Camera-type eye (tissue), 1 donor: Measurements from ENCODE around the gene PNISR. TPM values are rescaled to one million over a fixed set of nuclear protein-coding genes. Genes with fewer than 3 reads are reported as not detected.

Source experiments
- total RNA-seq: library from RNA; depleted of rRNA; stranded (reverse); fragments of >200 nt; gene quantifications from one replicate; pipeline ENCODE4 v1.2.3, GENCODE V29; 2014

Gene PNISR, protein sequence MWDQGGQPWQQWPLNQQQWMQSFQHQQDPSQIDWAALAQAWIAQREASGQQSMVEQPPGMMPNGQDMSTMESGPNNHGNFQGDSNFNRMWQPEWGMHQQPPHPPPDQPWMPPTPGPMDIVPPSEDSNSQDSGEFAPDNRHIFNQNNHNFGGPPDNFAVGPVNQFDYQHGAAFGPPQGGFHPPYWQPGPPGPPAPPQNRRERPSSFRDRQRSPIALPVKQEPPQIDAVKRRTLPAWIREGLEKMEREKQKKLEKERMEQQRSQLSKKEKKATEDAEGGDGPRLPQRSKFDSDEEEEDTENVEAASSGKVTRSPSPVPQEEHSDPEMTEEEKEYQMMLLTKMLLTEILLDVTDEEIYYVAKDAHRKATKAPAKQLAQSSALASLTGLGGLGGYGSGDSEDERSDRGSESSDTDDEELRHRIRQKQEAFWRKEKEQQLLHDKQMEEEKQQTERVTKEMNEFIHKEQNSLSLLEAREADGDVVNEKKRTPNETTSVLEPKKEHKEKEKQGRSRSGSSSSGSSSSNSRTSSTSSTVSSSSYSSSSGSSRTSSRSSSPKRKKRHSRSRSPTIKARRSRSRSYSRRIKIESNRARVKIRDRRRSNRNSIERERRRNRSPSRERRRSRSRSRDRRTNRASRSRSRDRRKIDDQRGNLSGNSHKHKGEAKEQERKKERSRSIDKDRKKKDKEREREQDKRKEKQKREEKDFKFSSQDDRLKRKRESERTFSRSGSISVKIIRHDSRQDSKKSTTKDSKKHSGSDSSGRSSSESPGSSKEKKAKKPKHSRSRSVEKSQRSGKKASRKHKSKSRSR
- total RNA-seq = 367 TPM

DNA sequence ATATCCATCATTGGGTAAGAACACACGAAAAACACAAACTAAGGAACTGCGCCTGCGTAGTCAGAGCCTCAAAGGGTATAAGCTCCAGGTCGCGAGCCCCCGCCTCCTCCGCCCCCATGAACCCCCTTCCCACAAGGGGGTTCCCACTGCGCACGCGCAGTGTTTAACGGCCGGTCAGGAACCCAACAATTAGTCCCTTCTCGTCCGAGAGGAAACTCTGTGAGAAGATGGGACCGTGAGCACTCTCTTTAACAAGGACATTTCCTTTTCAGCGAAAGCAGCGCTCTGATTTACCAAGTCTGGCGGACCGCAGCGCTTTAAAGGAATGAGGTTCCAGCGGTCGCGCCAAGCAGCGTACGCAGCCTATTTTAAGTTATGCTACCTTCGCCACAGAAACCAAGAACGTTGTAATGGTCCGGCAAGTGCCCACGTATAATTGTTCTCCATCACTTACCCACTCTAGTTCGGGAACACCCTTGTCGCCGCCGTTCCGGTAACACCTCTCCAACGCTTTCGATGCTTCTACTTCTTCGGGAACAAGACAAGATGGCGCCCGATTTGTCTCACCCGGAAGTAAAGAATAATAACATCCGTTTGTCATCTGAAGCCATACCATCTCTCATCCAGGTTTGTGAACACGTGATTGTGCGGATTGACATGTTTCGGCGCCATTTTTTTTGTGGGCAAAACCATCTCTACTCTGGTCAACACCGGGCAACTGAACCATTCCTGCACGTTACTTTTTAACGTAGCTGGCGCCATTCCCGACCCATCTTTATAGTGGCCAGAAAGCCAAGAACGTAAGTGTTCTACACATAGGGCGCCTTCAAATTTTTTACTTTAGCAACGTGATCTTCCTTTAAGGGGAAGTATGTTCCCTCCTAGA is at the start of gene PNISR:
Gene PNISR, minus strand, starts transcription at position 548 of the 886 bp plus-strand sequence. CDS start 10,649 bp downstream, outside the sequence.

DNA sequence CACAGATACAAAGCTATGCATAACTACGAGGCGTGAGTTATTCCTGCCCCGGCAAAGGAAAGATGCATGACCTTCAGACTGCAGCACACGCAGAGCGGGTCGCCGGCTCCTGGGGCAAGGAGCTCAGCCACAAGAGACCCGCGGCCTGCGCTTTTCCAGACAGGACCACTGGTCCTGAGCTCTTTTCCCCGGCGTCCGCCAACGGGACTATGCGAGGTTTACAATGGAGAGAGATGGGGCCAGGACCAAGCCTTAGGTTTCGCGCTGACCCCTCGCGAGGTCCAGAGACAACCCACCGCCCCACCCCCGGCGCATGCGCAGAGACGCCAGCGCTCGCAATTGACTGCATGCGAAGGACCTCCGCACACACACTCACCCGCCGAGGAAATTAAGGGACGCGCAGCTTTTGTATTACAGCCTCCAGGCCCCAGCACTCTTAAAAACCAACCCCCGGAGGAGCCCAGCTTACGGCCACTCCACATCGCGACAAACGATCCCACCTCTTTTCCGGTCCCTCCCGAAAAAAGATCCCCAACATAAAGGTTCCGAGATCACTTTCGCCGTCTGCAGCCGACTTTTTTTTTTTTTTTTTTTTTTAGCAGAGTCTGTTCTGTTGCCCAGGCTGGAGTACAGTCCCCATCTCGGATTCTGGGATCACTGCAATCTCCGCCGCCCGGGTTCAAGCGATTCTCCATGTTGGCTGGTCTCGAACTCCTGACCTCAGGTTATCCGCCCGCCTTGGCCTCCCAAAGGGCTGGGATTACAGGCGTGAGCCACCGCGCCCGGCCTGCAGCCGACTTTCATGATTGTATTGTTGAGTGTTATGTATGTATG is 31.2 kb downstream of the PNISR start, which contains the start of gene COQ3:
Gene COQ3, minus strand, starts transcription at position 498 of the 834 bp plus-strand sequence. Its CDS starts 16 bp downstream, at position 482.

DNA sequence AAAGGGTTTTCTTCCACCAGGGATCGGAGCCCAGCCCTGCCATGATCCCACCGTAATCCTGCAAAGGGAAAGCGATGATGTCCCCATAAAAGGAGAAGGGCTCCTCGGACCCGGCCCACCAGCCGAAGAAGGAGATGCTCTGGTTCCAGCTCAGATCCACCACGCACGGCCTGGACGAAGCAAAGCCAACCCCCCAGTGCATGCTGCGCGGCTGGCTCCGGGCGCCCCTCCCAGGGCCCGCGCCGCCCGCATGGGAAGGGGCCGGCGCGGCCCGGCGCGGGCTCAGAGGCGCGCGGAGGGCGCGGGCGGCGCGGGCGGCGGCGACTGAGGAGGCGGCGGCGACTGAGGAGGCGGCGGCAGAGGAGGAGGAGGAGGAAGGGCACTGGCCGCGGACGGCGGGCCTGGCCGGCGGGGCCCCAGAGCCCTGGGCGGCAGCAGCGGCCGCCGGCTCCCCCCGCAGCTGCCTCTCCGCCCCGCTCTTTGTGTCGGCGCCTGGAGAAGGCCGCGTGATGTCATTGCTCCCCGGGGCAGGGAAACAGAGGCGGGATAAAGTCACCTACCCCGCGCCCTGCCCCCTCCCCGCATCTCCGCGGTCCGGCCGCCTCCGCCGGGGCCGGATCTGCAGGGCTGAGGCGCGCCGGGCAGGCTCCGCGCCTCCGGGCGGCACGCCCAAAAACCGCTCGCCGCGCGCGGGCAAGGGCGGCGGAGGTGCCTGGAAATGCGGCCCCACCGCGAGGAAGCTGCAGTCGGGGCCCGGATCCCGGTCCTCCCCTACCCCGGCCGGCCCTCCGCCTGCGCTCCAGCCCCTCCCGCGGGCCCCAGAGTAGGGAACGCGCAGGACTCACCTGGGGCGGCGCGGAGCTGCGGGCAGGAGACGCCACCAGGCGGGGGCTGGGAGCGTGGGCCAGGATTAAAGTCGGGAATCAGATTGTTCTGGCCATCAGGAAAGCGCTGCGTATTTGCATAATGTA is 75.7 kb downstream of the PNISR start, which contains the start of gene FAXC:
Gene FAXC, minus strand, starts transcription at position 504 of the 971 bp plus-strand sequence. Its CDS starts 302 bp downstream, at position 202.

Other genes with a start within 250 kb of the PNISR start
- gene FAXC, start 75.6 kb downstream of the PNISR start, total RNA-seq = 13.9 TPM
- gene COQ3, start 31.1 kb downstream of the PNISR start, total RNA-seq = 4.7 TPM
- 32.2 TPM for gene USP45, start 90.1 kb upstream of the PNISR start, total RNA-seq
- 105 TPM for gene CCNC, start 143.4 kb upstream of the PNISR start, total RNA-seq
- 16.6 TPM for gene PRDM13, start 181.5 kb upstream of the PNISR start, total RNA-seq